HG03196 (cell line): ENCODE measurements around the gene TRANK1.
"Not testable (repeated sequence)": the region's sequence is repeated elsewhere in the genome, so short reads cannot be mapped to it uniquely, and the experiment has no call there.

Experiments
- ATAC-seq: cut with Tn5 transposase; IDR thresholded peaks from one replicate; pipeline ENCODE4 v1.9.1; 2021; ENCODE audit not compliant: unreplicated experiment

Gene TRANK1

DNA sequence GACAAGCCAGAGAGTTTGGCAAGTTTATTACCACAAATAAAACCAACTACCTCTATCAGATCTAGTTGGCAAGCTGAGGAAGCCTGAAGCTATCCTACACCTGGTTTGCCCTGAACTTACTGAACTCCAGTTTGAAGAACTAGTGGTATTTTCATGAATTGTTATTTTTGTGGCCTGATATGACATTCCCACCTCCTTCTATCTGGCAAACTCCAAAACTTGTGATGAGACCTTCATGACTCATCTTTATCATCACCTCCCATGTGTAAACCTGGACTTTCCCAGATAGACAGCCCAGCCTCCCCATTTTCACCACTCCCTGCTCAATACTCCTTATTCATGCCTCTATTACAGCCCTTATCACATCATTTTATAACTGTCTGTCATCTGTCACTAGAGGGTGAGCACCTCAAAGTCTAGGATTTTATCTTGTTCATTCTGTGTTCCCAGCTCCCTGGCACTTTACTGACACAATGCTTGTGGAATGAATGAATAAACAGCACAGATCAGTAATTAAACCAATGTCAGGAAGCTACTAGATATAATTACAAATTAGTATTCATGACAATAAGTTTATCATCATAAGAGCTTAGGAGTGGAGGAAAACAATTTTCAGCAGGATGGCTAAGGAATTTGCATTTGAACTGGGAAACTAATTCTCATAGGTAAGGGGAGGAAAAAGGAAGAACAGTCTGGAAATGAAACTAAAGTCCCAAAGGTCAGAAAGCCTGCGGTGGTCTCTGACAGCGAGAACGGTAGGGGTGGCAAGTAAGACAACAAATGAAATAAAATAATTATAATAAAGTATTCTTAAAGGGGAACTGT is 13.2 kb upstream of the TRANK1 start:
- ATAC-seq, result no peak

DNA sequence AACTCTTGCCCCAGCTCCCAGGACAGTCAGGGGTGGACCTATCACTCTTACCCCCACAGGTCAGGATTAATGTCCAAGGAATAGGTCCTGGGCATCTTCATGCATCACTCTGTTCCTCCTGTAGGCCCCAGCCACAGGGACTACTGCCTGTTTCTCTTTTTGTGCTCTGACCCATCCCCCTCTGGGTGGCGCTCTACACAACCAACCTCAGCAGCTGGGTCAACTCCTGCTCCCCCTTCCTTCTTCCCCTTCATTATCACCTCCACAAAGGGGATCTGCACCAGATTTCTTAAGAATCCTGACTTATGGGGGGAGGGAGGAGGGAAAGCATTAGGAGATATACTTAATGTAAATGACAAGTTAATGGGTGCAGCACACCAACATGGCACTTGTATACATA is 12.2 kb upstream of the TRANK1 start:
- ATAC-seq, result no peak

DNA sequence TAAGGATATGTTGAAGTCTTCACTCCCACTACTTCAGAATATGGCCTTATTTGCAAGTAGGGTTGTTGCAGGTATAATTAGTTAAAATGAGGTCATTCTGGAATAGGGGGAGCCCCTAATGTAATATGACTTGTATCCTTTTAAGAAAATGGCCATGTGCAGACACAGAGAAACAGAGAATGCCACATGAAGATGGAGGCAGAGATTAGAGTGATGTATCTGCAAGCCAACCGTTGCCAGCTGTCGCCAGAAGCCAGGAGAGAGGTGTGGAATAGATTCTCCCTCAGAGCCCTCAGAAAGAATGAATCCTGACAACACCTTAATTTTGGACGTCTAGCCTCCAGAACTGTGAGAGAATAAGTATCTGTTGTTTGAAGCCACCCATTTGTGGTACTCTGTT is 11.3 kb upstream of the TRANK1 start:
- ATAC-seq, result no peak

DNA sequence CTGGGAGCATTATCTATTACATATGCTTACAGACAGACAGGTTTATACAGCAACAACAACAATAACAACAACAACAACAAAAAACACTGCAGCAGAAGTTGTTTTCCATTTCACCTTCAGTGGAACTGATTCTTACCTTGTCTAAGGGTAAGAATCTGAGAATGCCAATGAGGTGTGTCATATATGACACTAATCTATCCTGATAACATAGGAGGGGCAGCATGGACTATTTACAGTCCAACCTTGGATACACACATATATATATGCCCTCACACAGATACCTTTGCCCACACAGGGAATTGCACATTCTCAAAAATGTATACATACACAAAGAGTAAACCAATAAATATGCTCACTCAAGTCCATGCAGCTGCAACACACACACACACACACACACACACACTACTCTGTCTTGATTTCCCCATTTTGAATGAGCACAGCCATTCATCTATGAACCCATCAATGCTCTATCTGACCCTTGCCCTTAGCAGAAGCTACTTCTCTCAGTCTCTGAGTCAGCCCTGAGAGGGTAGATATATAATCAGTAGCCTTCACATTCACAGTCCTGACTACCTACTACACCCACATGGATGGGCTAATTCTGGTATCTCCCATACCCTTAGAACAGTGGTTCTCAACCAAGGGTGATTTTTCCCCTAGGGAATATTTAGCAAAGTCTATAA is 9.7 kb upstream of the TRANK1 start:
- ATAC-seq, result no peak

DNA sequence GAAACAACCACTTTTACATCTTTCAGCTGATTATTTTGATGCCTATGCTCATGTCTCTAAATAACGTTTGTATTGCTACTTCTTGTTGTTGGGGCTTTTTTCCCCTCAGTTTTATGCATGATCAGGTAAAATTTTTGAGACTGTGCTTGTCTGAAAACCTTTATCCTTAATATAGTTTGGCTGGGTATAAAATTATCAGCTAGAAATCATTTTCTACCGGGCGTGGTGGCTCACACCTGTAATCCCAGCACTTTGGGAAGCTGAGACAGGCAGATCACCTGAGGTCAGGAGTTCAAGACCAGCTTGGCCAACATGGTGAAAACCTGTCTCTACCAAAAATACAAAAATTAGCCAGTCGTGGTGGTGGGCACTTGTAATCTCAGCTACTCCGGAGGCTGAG is 3.0 kb upstream of the TRANK1 start:
- ATAC-seq, result not testable (repeated sequence)

DNA sequence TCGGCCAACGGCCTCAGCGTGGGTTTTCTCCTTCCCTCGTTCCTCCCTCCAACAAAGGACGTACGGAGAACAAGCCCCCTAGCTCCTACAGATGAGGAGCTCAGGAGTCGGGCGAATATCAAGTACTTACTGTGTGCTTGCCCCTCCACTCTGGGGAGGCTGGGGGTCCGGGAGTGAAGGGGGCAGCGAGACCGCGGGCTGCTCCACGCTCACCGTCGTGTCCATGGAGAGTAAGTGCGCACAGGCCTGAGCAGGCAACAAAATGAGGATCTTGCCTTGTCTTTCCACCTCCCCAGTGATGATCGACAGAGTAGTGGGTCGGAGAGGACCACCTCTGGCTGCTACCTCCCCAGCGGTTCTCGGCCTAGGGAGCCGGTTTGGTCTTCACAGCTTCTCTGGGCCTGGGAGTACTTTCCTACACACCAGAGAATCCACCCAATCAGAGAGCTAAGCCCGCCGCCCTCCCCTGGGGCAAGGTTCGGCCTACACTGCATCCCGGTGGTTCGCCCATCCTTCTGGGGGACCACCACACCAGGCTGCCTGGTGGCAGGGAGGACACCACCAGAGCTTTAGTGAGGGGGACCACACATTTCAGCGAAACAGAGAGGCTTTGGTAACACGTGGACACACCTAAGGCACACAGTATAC is 603 bp upstream of the TRANK1 start:
- no peak for ATAC-seq

DNA sequence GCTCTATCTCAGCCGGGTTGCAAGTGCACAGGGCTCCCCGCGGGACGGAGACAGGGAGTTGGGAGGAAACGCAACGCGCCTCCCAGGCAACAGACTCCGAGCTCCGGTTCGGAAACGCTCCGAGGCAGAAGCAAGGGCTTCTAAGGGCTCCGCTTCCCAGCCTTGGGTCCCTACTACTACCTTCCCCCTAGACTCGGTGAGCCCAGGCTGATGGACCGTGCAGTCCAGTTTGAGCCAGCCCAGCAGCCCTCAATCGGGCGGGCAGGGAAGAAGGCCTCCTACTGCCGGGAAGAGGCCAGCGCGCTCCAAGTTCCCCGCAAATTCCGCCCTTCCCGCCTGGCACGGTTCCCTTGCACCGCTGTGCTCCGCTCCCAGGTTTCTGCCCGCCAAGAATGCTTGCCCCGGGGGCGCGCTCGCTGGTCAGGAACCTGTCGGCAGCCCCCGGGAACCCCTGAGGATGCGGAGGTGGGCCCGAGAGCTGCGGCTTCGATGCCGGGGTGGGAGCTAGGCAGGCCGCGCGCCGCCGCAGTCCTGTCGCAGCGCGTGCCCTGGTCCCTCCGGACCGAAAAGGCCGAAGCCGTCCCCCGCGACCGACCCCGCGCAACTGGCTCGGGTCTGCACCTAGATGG is 728 bp downstream of the TRANK1 start:
- peak; percentile 45 for ATAC-seq

DNA sequence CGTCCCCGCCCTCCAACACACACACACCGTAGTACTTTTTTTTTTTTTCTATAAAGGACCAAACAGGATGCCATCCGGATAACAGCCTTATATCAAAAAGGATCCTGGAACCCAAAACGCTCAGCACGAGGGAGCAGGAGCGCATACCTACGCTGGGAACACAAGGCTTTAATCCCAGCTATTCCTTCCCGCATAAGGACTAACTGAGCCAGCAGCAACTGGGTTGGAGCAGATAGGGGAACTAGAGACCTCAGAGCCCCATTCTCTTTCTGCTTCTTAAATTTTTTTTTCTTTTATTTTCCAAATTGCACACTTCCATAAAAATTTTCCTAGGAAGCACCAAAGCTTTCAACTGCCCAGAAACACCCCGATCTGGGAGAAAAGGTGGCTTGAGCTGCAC is 1.3 kb downstream of the TRANK1 start:
- no peak for ATAC-seq

DNA sequence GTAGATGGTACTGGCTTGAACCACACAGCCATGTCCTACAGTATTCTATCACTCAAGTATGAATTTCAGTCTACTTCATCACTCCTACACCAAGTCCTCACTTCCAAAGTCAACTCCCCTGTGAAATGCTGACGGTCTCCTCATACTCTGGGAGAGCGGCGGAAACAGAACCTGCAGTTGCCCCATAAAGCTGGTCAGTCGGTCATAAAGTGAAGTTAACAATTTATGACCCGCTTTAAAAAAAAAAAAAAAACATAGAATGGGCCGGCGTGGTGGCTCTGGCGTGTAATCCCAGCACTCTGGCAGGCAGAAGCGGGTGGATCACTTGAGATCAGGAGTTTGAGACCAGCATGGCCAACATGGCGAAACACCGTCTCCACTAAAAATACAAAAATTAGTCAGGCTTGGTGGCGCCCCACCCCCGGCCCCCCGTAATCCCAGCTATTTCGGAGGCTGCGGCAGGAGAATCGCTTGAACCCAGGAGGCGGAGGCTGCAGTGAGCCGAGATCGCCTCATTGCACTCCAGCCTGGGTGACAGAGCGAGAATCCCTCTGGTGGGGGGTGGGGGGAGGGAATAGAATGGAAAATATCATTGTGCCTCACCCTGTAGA is 2.1 kb downstream of the TRANK1 start:
- ATAC-seq, result no peak

DNA sequence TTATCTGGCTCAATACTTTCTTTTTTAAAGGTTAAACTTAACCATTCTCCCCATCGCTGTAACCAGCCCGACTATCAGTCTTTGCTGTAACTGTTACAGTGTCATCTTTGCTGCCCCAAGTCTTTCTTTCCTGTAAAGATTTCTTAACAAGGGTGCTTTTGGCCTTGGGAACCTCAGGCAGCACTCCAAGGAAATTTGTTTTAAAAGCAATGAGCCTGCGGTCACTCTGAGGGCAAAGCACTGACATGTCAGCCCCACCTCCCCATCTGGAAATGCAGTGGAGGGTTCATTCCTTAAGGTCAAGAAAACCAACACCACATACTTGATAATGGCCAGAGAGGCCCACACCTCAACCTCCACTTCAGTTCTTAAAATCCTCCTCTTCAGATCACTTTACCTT is 3.2 kb downstream of the TRANK1 start:
- ATAC-seq, result no peak

DNA sequence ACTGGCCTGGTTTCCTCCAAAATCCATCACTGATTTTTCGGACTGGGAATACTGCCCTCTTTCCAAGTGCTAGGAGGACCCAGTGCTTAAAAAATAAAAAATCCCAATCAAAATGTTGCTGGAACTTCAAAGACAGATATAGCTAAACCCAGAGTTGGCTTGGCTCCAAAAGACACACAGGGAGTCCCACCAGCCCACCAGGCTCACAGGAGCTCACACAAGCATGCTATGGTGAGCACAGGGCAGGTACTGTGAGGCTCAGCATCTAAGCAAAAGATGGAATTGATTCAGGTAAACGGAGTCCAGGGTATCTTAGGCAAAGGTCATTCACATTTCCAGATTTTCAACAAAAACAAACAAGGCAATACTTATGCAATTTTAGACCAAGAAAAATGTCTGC is 3.7 kb downstream of the TRANK1 start:
- ATAC-seq, result no peak

DNA sequence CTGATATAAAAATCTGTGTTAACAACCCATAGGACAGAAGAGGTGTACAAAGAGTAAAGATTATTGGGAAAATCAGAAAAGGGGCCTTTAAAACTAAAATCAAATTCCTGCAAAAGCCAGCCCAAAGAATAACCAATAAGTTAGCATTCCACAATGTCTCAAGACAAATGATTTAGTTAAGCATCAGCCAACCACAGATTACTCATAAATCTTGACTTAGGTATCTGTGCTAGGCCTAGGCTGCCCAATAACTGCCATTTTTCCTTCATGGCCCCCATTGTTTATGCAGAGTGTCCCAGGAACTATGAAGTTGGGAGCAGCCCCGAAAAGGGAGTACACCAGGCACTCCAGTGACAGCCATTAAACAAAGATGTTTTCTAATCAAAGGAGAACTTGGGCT is 7.4 kb downstream of the TRANK1 start:
- ATAC-seq, result no peak

DNA sequence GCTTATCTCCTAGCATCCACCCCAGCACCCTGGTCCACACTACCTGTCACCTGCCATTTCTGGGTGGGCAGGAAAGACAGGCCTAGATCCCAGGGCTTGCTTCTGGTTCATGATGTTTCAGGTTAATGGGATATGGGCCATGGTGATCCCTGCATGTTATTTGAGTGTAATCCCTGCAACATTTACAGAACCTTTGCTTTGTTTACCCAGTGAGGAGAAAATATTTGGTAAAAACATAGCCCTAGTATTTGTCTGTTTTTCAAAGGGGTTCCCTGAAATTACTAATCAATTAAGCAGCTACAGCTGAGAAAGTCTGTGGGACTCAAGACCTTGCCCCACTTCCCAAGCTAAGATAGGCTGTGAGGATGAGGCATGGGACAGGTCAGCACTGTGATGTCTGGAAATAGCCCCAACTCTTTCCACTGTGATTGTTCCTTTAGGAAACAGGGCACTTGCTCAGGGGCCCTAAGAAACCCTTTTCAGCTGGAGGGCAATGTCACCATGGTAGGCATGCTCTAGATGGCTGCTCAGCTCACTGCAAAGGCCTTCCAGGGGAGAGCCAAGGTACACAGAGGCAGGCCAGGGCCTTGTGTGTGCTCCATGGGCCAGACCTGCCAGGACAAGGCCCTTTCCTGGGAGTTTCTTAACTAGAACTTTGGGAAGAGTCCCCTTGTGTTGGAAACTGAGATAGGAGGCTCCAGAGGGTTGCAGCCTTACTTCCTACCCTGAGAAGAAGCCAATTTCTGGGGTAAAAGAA is 11.1 kb downstream of the TRANK1 start:
- ATAC-seq, result no peak

DNA sequence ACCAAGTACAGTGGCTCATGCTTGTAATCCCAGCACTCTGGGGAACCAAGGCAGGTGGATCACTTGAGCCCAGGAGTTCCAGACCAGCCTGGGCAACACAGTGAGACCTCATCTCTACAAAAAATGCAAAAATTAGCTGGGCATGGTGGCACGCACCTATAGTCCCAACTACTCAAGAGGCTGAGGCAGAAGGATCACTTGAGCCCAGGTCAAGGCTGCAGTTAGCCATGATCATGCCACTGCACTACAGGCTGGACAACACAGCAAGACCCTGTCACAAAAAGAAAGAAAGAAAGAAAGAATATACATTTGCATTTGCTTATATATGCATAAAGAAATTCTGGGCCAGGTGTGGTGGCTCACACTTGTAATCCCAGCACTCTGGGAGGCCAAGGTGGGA is 13.4 kb downstream of the TRANK1 start:
- not testable (repeated sequence) for ATAC-seq

DNA sequence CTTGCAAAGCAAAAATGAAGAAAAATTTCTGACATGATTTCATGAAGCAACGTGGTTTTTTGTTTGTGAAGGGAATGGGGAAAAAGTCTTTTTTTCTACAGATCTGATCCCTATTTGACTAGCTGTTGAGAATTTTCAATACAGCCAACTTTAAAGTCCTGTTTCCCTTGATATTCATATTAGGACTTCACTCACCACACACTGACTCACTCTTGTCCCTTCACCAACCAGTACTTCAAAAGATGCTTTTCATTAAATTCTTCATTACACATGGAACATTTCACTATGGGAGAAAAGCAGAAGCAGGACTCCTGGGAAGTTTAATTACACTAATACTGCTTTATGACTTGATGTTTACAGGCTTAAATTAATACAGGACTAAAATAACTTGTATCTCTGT is 16.6 kb downstream of the TRANK1 start:
- no peak for ATAC-seq

DNA sequence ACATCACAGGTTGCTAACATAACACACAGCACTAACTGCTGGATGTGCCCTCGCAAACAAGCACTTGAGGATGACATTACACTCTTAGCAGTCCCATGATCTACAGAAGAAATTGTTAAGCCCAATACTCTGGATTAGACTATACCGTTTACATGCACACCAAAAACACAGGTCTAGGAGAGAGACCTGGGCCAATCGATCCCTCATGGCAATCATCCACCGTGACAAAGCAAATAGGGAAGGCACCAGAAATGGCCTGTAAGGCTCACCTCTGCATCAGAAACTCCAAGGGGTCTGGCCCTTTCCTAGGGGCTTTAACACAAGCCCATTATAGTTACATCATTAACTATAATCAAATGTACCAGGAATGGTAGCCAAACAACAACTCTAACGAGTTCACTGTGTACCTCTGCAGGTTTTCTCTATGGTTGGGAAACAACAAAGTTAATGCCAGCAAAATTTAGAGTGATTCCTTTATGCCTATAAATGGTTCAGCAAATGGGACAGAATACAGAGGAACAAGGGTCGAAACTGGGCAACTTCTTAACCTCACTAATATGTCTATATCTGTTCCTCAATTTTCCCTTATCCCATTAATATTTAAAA is 18.5 kb downstream of the TRANK1 start:
- no peak for ATAC-seq

DNA sequence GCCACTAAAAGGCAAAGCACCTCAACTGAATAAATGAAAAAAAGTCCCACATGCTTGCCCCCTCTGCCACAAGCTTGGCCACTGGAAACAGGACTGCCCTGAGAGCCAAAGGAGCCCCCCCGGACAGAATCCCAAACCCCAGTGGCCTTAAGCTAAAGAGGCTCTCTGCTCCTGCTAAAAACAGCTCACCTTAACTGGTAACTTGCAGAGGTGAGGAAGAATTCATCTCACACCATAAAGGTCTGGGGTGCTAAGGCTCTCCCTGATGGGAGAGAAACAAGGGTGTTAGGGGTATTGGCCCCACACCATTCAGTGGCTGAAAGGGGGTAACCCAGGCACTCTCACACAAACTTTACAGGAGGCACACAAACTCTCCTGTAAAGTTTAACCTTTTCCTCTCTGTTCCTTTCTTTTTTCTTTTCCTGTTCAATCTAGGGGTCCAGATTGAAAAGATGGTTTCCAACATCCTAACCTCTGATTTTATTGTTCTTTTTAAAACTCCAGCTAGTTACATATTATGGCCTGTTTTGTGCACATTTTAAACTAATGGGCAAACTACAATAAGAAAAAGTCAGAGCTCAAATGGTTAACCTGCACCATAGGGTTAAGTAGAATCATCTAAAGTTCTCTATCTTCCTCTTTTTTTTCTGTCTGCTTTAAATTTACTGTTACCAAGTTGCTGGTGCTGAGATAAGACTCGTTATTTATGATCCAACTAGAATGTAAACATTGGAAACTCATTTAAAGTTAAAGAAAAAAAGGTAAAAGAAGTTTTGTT is 19.9 kb downstream of the TRANK1 start:
- ATAC-seq, result no peak

DNA sequence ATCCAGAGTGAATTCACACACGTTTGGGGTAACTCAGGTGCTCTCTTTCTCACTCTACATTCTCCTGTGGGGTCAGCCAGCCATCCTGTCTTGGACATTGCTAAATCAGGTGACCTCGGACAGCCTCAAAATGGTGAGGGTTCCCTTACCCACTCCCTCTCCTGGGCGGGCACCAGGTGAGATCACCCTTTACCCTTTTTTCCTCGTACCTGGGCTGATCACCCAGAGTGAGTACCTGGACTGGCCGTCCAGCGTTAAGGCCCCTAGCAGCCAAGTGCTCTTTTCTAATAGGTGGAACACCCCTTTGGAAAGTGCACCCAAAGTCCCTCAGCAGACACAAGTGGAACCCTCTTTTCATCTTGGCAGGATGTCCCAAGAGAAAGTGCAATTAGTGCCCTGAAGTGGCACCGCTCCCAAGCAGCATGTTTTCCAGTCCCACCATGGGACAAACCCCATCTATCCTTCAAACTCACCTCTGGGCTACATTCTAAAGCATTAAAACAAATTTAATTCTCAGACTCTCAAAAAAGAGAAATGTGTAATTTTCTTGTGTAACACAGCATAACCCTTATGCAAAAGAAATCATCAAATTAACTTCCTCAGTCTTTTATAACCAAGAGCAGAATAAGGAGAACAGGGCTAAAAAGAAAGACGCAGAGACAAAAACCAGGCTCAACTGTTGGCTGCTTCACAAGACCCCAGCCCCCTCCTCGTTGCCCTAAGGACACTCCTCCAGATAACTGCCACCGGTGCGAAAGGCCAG is 20.7 kb downstream of the TRANK1 start:
- ATAC-seq, result no peak

DNA sequence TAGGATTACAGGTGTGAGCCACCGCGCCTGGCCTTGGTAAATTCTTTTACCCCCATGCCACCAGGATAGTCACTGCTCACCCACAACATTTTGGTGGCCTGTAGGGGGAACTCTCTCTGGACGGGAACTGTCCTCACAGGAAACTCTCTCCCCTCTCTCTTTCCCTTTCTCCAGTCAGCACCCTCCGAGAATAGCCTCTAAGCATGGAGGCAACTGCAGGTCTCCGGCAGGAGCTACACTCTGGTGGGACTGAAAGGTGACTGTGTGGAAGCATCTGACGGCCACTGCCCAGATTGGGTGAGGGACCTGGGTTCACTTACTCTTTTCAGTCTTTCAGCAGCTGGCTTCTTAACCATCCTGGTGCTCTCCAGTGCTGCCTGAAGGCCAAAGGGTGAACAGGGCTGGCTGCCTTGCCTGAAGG is 21.3 kb downstream of the TRANK1 start:
- no peak for ATAC-seq
